Naive B cell (primary cell): ENCODE measurements around the gene RAD51D. TPM values are rescaled to one million over a fixed set of nuclear protein-coding genes. Genes with fewer than 3 reads are reported as not detected.
"Not testable (repeated sequence)": the region's sequence is repeated elsewhere in the genome, so short reads cannot be mapped to it uniquely, and the experiment has no call there.

Source experiments
- ATAC-seq, 2 donors: fragments of 150-1000 bp; cut with Tn5 transposase; 2 replicates each; pipeline ENCODE4 v1.10.0; 2021; ENCODE audit warnings: low read depth in 2 of 2, mild to moderate bottlenecking in 2 of 2, moderate library complexity in 2 of 2
- DNase-seq: peaks from one replicate; pipeline ENCODE4 v3.0.0; 2022
- H3K27ac Mint-ChIP-seq, 6 donors: one replicate each; pipeline ENCODE4 v1.8.0; 2020 to 2022; ENCODE audit warnings: mild to moderate bottlenecking in 6 of 6, mixed read lengths in 6 of 6, moderate library complexity in 5 of 6, inconsistent platforms in 2 of 6
- H3K27me3 Mint-ChIP-seq, 3 donors: one replicate each; pipeline ENCODE4 v1.8.0; 2021 to 2022; ENCODE audit warnings: mixed read lengths in 3 of 3, mild to moderate bottlenecking in 1 of 3
- H3K36me3 Mint-ChIP-seq, 2 donors: one replicate each; pipeline ENCODE4 v1.8.0; 2020 to 2022; ENCODE audit warnings: mixed read lengths in 2 of 2, inconsistent platforms in 1 of 2, mild to moderate bottlenecking in 1 of 2
- H3K4me1 Mint-ChIP-seq, 3 donors: one replicate each; pipeline ENCODE4 v1.8.0; 2020 to 2022; ENCODE audit warnings: mixed read lengths in 3 of 3, inconsistent platforms in 1 of 3, mild to moderate bottlenecking in 1 of 3, moderate library complexity in 1 of 3
- H3K4me3 Mint-ChIP-seq, 8 donors: one replicate each; pipeline ENCODE4 v1.8.0; 2020 to 2022; ENCODE audit warnings: mild to moderate bottlenecking in 8 of 8, mixed read lengths in 8 of 8, moderate library complexity in 8 of 8, inconsistent platforms in 2 of 8
- H3K9me3 Mint-ChIP-seq, 7 donors: one replicate each; pipeline ENCODE4 v1.8.0; 2020 to 2022; ENCODE audit warnings: mixed read lengths in 7 of 7, mild to moderate bottlenecking in 5 of 7, inconsistent platforms in 2 of 7, moderate library complexity in 1 of 7
- polyA plus RNA-seq, 6 donors: library from polyadenylated mRNA; unstranded; fragments of 300-500 nt; fragmentation: Illumina TruSeq; gene quantifications; one replicate each; pipeline ENCODE4 v1.2.3, GENCODE V29; 2021; ENCODE audit warnings: low read depth in 6 of 6

RAD51D gene
- polyA plus RNA-seq, 6 donors from 2014 or later = 9.0 to 17.0 (median 11.6) TPM

- Mint-ChIP-seq H3K36me3 (peaks cover 12 to 21% of the 10 kb centered on the region in 2 donors), H3K9me3 (no peaks in the 10 kb centered on the region), H3K4me1 (peaks cover 0 to 7% (median 0%) of the 10 kb centered on the region in 3 donors), H3K4me3 (no peak overlapping the region), H3K27ac (no peak overlapping the region), H3K27me3 (no peaks in the 10 kb centered on the region)
- ATAC-seq (no peak), DNase-seq (no peak)
Observed at GRCh38 chr17:35132099-35132498, 12.4 kb upstream of the RAD51D start.

- no peak for DNase-seq
- H3K4me3 Mint-ChIP-seq = no peak overlapping the region
- H3K27ac Mint-ChIP-seq = no peak overlapping the region
- ATAC-seq = no peak
- peaks cover 0 to 7% (median 0%) of the 10 kb centered on the region in 3 donors for H3K4me1 Mint-ChIP-seq
- no peaks in the 10 kb centered on the region for H3K27me3 Mint-ChIP-seq
- no peaks in the 10 kb centered on the region for H3K9me3 Mint-ChIP-seq
- peaks cover 7 to 14% of the 10 kb centered on the region in 2 donors for H3K36me3 Mint-ChIP-seq
Observed at GRCh38 chr17:35130392-35130791, 10.7 kb upstream of the RAD51D start.

- Mint-ChIP-seq H3K27ac (no peak overlapping the region), H3K9me3 (no peaks in the 10 kb centered on the region), H3K27me3 (no peaks in the 10 kb centered on the region), H3K4me3 (no peak overlapping the region), H3K4me1 (peaks cover 0 to 7% (median 0%) of the 10 kb centered on the region in 3 donors), H3K36me3 (peaks cover 7 to 13% of the 10 kb centered on the region in 2 donors)
- DNase-seq (no peak), ATAC-seq (no peak)
Observed at GRCh38 chr17:35129973-35130351, 10.3 kb upstream of the RAD51D start.

GRCh38 chr17:35129154-35129972 lies 9.7 kb upstream of the RAD51D start:
- no peak for DNase-seq
- Mint-ChIP-seq H3K36me3 (peaks cover 7 to 11% of the 10 kb centered on the region in 2 donors), H3K4me3 (no peak overlapping the region), H3K9me3 (no peaks in the 10 kb centered on the region), H3K27ac (no peak overlapping the region), H3K4me1 (peaks cover 0 to 7% (median 0%) of the 10 kb centered on the region in 3 donors), H3K27me3 (no peaks in the 10 kb centered on the region)
- no peak for ATAC-seq

- Mint-ChIP-seq H3K27ac (no peak overlapping the region), H3K36me3 (no peaks in the 10 kb centered on the region), H3K4me3 (no peak overlapping the region), H3K9me3 (no peaks in the 10 kb centered on the region), H3K4me1 (no peaks in the 10 kb centered on the region), H3K27me3 (no peaks in the 10 kb centered on the region)
- DNase-seq (no peak), ATAC-seq (no peak)
Observed at GRCh38 chr17:35127751-35128514, 8.3 kb upstream of the RAD51D start.

GRCh38 chr17:35121315-35121714 lies 1.7 kb upstream of the RAD51D start, which contains the start of gene FNDC8:
FNDC8 (plus strand) TSS chr17:35121615; CDS start chr17:35121694, 79 bp downstream.
- no peaks in the 10 kb centered on the region for H3K9me3 Mint-ChIP-seq
- peak within 1 kb of the TSS in 7 of 8 donors; percentile 10 to 94 (median 56) for H3K4me3 Mint-ChIP-seq
- H3K27ac Mint-ChIP-seq = peak within 1 kb of the TSS in 1 of 6 donors; percentile 42
- H3K36me3 Mint-ChIP-seq = no peaks in the 10 kb centered on the region
- no peaks in the 10 kb centered on the region for H3K27me3 Mint-ChIP-seq
- no peak for DNase-seq
- H3K4me1 Mint-ChIP-seq = peaks cover 16 to 28% (median 21%) of the 10 kb centered on the region in 3 donors
- no peak for ATAC-seq

GRCh38 chr17:35117984-35118383 lies 1.7 kb downstream of the RAD51D start:
- Mint-ChIP-seq H3K27me3 (no peaks in the 10 kb centered on the region), H3K36me3 (no peaks in the 10 kb centered on the region), H3K4me1 (peaks cover 23 to 37% (median 30%) of the 10 kb centered on the region in 3 donors), H3K4me3 (peak overlapping the region; percentile 29 to 94 (median 85)), H3K9me3 (no peaks in the 10 kb centered on the region), H3K27ac (peak overlapping the region in 2 of 6 donors; percentile 10 to 56)
- ATAC-seq = no peak
- DNase-seq = no peak

GRCh38 chr17:35116845-35117244 lies 2.8 kb downstream of the RAD51D start:
- H3K36me3 Mint-ChIP-seq = no peaks in the 10 kb centered on the region
- ATAC-seq (no peak), DNase-seq (no peak)
- H3K9me3 Mint-ChIP-seq = no peaks in the 10 kb centered on the region
- H3K4me3 Mint-ChIP-seq = peak overlapping the region in 4 of 8 donors; percentile 22 to 94 (median 39)
- peak overlapping the region in 1 of 6 donors; percentile 42 for H3K27ac Mint-ChIP-seq
- no peaks in the 10 kb centered on the region for H3K27me3 Mint-ChIP-seq
- peaks cover 23 to 41% (median 30%) of the 10 kb centered on the region in 3 donors for H3K4me1 Mint-ChIP-seq

- H3K27ac Mint-ChIP-seq, H3K9me3 Mint-ChIP-seq, DNase-seq, H3K4me3 Mint-ChIP-seq, ATAC-seq, H3K27me3 Mint-ChIP-seq: not testable (repeated sequence)
- H3K36me3 Mint-ChIP-seq = peaks cover 9 to 17% of the 10 kb centered on the region in 2 donors
- peaks cover 3 to 13% (median 11%) of the 10 kb centered on the region in 3 donors for H3K4me1 Mint-ChIP-seq
Observed at GRCh38 chr17:35110791-35111190, 8.9 kb downstream of the RAD51D start.

- Mint-ChIP-seq H3K9me3 (peaks cover 0 to 2% (median 0%) of the 10 kb centered on the region in 7 donors), H3K4me1 (peaks cover 0 to 7% (median 6%) of the 10 kb centered on the region in 3 donors), H3K4me3 (no peak overlapping the region), H3K36me3 (peaks cover 25 to 32% of the 10 kb centered on the region in 2 donors), H3K27me3 (no peaks in the 10 kb centered on the region), H3K27ac (peak overlapping the region in 2 of 6 donors; percentile 29 to 37)
- DNase-seq = no peak
- no peak for ATAC-seq
Observed at GRCh38 chr17:35104844-35105450, 14.7 kb downstream of the RAD51D start.

- Mint-ChIP-seq H3K4me1 (peaks cover 0 to 7% (median 2%) of the 10 kb centered on the region in 3 donors), H3K9me3 (peaks cover 0 to 2% (median 0%) of the 10 kb centered on the region in 7 donors), H3K36me3 (peaks cover 30 to 40% of the 10 kb centered on the region in 2 donors), H3K27me3 (no peaks in the 10 kb centered on the region), H3K27ac (peak overlapping the region in 1 of 6 donors; percentile 19), H3K4me3 (no peak overlapping the region)
- no peak for DNase-seq
- ATAC-seq = no peak
Observed at GRCh38 chr17:35103271-35103670, 16.4 kb downstream of the RAD51D start.

GRCh38 chr17:35101725-35102124 lies 17.9 kb downstream of the RAD51D start:
- H3K36me3 Mint-ChIP-seq = peaks cover 30 to 33% of the 10 kb centered on the region in 2 donors
- peaks cover 0 to 2% (median 0%) of the 10 kb centered on the region in 7 donors for H3K9me3 Mint-ChIP-seq
- H3K4me3 Mint-ChIP-seq = no peak overlapping the region
- DNase-seq = no peak
- H3K27ac Mint-ChIP-seq = peak overlapping the region in 2 of 6 donors; percentile 27 to 66
- ATAC-seq = no peak
- no peaks in the 10 kb centered on the region for H3K27me3 Mint-ChIP-seq
- peaks cover 0 to 7% (median 2%) of the 10 kb centered on the region in 3 donors for H3K4me1 Mint-ChIP-seq

GRCh38 chr17:35101036-35101435 lies 18.6 kb downstream of the RAD51D start:
- H3K36me3 Mint-ChIP-seq = peaks cover 24 to 26% of the 10 kb centered on the region in 2 donors
- no peaks in the 10 kb centered on the region for H3K9me3 Mint-ChIP-seq
- no peak overlapping the region for H3K4me3 Mint-ChIP-seq
- DNase-seq = no peak
- H3K4me1 Mint-ChIP-seq = peaks cover 0 to 2% (median under 1%) of the 10 kb centered on the region in 3 donors
- H3K27me3 Mint-ChIP-seq = no peaks in the 10 kb centered on the region
- no peak for ATAC-seq
- no peak overlapping the region for H3K27ac Mint-ChIP-seq
